T-helper 17 cell (primary cell): ENCODE measurements around the gene PAX2. TPM values are rescaled to one million over a fixed set of nuclear protein-coding genes. Genes with fewer than 3 reads are reported as not detected.
A peak's percentile ranks its signal among the peaks of the same experiment; 100 is the strongest.

Experiments
- ATAC-seq: fragments of 150-1000 bp; cut with Tn5 transposase; 2 replicates; pipeline ENCODE4 v1.10.0; 2021; ENCODE audit warnings: mild to moderate bottlenecking, moderate library complexity
- DNase-seq, 3 donors: peaks; one replicate each; pipeline versions ENCODE4 v3.0.0 to v3.0.0-alpha.2; 2020 to 2021
- H3K9me3 ChIP-seq: one replicate; pipeline ENCODE4 v1.7.0; 2013; ENCODE audit warnings: low read length, mild to moderate bottlenecking; ENCODE audit not compliant: control insufficient read depth, poor library complexity, severe bottlenecking
- H3K27ac Mint-ChIP-seq: one replicate; pipeline ENCODE4 v1.8.0; 2022; ENCODE audit warnings: mild to moderate bottlenecking, moderate library complexity, mixed read lengths
- H3K27me3 Mint-ChIP-seq: one replicate; pipeline ENCODE4 v1.8.0; 2022; ENCODE audit warnings: mixed read lengths
- H3K36me3 Mint-ChIP-seq: one replicate; pipeline ENCODE4 v1.8.0; 2022; ENCODE audit warnings: low read depth, mixed read lengths
- H3K4me1 Mint-ChIP-seq: one replicate; pipeline ENCODE4 v1.8.0; 2022; ENCODE audit warnings: mild to moderate bottlenecking, mixed read lengths
- H3K4me3 Mint-ChIP-seq: one replicate; pipeline ENCODE4 v1.8.0; 2022; ENCODE audit warnings: mild to moderate bottlenecking, moderate library complexity, mixed read lengths
- total RNA-seq, 4 donors: library from RNA in 2 of 4; stranded (reverse) in 2 of 4; gene quantifications; one replicate each; pipeline ENCODE4 v1.2.3 and lab custom pipeline; 2022 to 2026

The PAX2 gene
- total RNA-seq, 2 donors from 2014 or later: not detected

DNA sequence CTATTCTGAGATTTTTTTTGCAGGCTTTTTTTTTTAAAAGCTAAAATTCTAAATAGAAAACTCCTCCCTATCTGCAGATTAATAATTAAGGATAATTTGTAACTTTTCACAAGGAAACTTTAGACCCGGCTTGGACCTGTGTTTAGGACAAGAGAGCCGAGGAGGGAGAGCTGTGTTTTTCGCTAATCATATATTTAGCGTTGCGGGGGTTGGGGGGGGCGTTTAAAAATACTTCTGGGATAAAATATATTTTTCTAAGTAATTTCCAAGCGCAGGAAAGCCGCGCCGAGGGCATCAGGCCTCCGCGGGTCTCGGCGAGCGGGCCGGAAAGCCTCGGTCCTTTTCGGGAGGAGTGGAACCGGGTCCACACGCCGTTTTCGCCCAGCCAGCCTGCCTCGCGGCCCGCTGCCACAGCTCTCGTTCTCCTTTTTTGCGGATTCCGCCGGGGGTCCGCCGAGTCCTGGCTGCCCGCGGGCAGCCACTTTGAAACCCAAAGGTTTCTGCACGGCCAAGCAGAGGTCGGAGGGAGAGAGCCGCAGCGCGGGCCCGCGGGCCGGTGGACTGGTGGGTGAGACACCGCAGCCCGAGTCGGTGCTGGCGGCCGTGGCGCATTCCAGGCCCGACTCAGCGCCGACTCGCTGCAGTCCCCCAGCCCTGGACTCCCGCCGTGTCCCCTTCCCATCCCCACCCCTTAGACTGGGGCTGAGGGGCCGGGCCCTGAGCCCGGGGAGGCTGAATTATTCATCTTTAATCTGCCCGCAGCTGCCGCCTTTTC, 2.3 kb downstream of the PAX2 start:
- ATAC-seq (no peak), DNase-seq (no peak)
- Mint-ChIP-seq H3K27me3 (peaks cover 81% of the 10 kb centered on the region), H3K4me1 (peaks cover 29% of the 10 kb centered on the region), H3K4me3 (peak overlapping the region; percentile 19), H3K36me3 (peaks cover 13% of the 10 kb centered on the region), H3K27ac (no peak overlapping the region)
- H3K9me3 ChIP-seq: no peaks in the 10 kb centered on the region

- no peak for ATAC-seq
- Mint-ChIP-seq H3K4me1 (peaks cover 26% of the 10 kb centered on the region), H3K4me3 (peak overlapping the region; percentile 81), H3K27me3 (peaks cover 81% of the 10 kb centered on the region), H3K36me3 (peaks cover 13% of the 10 kb centered on the region), H3K27ac (peak overlapping the region; percentile 65)
- no peak for DNase-seq
- H3K9me3 ChIP-seq: no peaks in the 10 kb centered on the region
Observed at GRCh38 chr10:100748231-100749058, 3.1 kb downstream of the PAX2 start.

DNA sequence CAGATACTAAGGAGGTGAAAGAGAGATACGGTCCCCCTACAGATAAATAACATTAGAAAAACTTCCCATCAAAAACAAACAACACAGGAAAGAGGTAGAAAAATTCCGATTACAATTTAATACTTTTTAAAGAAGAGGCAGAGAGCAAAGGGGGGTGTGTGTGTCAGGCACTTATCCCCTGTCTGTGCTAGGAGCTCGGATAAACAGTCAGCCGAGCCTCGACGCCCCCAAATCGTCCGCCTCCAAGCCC, 3.6 kb downstream of the PAX2 start:
- ATAC-seq: no peak
- Mint-ChIP-seq H3K4me1 (peaks cover 21% of the 10 kb centered on the region), H3K27ac (peak overlapping the region; percentile 65), H3K4me3 (peak overlapping the region; percentile 81), H3K36me3 (peaks cover 13% of the 10 kb centered on the region), H3K27me3 (peaks cover 81% of the 10 kb centered on the region)
- H3K9me3 ChIP-seq: no peaks in the 10 kb centered on the region
- DNase-seq: no peak

GRCh38 chr10:100749309-100750217, 4.2 kb downstream of the PAX2 start:
- peak overlapping the region; percentile 81 for H3K4me3 Mint-ChIP-seq
- H3K9me3 ChIP-seq: no peaks in the 10 kb centered on the region
- peak overlapping the region; percentile 65 for H3K27ac Mint-ChIP-seq
- H3K36me3 Mint-ChIP-seq: peaks cover 13% of the 10 kb centered on the region
- ATAC-seq: no peak
- DNase-seq: no peak
- H3K4me1 Mint-ChIP-seq: peaks cover 21% of the 10 kb centered on the region
- peaks cover 81% of the 10 kb centered on the region for H3K27me3 Mint-ChIP-seq

GRCh38 chr10:100750291-100751210, 5.2 kb downstream of the PAX2 start:
- no peak overlapping the region for H3K4me3 Mint-ChIP-seq
- H3K9me3 ChIP-seq: no peaks in the 10 kb centered on the region
- ATAC-seq (no peak), DNase-seq (no peak)
- peaks cover 88% of the 10 kb centered on the region for H3K27me3 Mint-ChIP-seq
- H3K4me1 Mint-ChIP-seq: peaks cover 21% of the 10 kb centered on the region
- H3K27ac Mint-ChIP-seq: no peak overlapping the region
- H3K36me3 Mint-ChIP-seq: peaks cover 13% of the 10 kb centered on the region

GRCh38 chr10:100751211-100751933, 6.0 kb downstream of the PAX2 start:
- Mint-ChIP-seq H3K4me1 (peaks cover 16% of the 10 kb centered on the region), H3K4me3 (no peak overlapping the region), H3K27ac (no peak overlapping the region), H3K36me3 (peaks cover 9% of the 10 kb centered on the region), H3K27me3 (peaks cover 92% of the 10 kb centered on the region)
- no peaks in the 10 kb centered on the region for H3K9me3 ChIP-seq
- no peak for ATAC-seq
- no peak for DNase-seq

DNA sequence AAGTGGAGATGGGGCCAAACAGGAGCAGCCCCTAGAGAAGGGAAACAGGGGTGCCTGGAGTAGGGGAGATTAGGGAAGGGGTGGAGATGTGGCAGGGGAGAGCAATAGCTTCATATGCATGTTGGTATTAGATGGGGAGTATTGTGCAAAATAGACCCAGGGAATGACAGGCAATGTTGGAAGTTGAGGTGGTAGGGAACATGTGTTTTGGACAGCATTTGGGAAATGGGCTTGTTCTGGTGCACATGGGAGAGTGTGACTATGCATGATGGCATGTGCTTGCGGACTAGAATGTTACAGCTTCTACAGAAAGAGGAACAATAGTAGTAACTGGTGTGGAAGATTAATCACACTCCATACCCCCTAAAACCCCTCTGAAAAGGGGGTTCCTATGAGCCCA, 10.4 kb downstream of the PAX2 start:
- DNase-seq: no peak
- Mint-ChIP-seq H3K4me3 (no peak overlapping the region), H3K4me1 (no peaks in the 10 kb centered on the region), H3K27ac (no peak overlapping the region), H3K27me3 (peaks cover 100% of the 10 kb centered on the region), H3K36me3 (peaks cover 16% of the 10 kb centered on the region)
- ATAC-seq: no peak
- H3K9me3 ChIP-seq: no peaks in the 10 kb centered on the region

DNA sequence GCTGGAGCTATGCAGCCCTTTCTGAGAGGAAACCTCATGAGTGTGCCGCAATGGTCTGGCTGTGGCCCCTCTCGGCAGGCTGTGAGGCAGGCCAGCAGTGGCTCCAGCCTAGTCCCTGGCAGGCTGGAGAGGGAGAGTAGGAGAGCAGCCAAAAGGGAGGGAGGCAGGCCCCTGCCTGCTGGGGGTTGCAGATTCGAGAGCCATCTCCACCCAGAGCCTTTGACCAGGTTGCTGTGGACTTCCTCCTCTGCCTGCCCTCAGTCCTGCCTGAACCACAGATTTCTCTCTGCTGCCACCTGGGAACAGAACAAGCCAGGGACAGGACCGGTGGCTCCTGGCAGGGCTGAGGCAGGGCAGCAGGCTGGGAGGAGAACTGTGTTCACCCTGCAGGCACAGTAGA, 13.9 kb downstream of the PAX2 start:
- ATAC-seq (no peak), DNase-seq (no peak)
- H3K9me3 ChIP-seq: no peaks in the 10 kb centered on the region
- H3K36me3 Mint-ChIP-seq: peaks cover 13% of the 10 kb centered on the region
- H3K4me1 Mint-ChIP-seq: no peaks in the 10 kb centered on the region
- no peak overlapping the region for H3K27ac Mint-ChIP-seq
- H3K27me3 Mint-ChIP-seq: peaks cover 91% of the 10 kb centered on the region
- H3K4me3 Mint-ChIP-seq: no peak overlapping the region

DNA sequence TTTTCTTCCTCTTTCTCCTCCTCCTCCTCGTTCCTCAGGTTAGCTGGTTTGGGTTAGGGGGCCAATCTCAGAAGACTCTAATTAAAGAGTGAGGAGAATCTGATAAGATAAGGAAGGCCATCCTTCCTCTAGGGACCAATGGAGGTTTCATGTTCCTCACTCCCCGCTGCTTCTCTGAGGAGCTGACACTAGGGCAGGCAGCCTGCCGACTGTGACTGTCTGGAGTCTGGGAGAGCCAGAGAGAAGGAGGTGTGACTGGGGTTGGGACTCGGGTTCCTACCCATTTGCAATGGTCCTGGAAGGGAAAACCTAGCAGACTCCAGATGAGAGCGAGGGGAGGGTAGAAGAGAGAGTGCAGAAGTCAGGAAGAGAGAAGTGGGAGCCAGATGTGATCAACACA, 15.3 kb downstream of the PAX2 start:
- H3K4me1 Mint-ChIP-seq: no peaks in the 10 kb centered on the region
- H3K36me3 Mint-ChIP-seq: peaks cover 16% of the 10 kb centered on the region
- H3K4me3 Mint-ChIP-seq: no peak overlapping the region
- DNase-seq (no peak), ATAC-seq (no peak)
- H3K9me3 ChIP-seq: no peaks in the 10 kb centered on the region
- H3K27me3 Mint-ChIP-seq: peaks cover 88% of the 10 kb centered on the region
- no peak overlapping the region for H3K27ac Mint-ChIP-seq

DNA sequence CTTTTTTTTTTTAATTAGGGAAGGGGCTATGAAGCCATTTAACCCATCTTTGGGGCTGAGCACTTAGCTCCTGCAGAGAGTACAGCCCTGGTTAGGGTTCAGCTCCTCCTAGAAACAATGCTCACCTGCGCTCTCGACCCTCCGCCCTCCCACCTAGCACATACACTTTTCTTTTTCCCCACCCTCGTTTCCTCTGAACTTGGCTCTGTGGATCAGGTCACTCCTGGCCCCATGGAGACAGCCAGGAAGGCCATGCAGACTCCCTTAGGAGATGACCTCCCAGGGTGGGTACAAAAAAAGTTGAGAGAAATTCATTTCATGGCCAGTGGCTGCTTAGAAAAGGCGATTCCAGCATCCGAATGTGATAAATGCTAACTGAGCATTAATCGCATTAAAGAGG, 15.8 kb downstream of the PAX2 start:
- H3K4me1 Mint-ChIP-seq: no peaks in the 10 kb centered on the region
- ATAC-seq: no peak
- no peaks in the 10 kb centered on the region for H3K9me3 ChIP-seq
- no peak overlapping the region for H3K4me3 Mint-ChIP-seq
- no peak for DNase-seq
- peaks cover 18% of the 10 kb centered on the region for H3K36me3 Mint-ChIP-seq
- H3K27me3 Mint-ChIP-seq: peaks cover 88% of the 10 kb centered on the region
- no peak overlapping the region for H3K27ac Mint-ChIP-seq

DNA sequence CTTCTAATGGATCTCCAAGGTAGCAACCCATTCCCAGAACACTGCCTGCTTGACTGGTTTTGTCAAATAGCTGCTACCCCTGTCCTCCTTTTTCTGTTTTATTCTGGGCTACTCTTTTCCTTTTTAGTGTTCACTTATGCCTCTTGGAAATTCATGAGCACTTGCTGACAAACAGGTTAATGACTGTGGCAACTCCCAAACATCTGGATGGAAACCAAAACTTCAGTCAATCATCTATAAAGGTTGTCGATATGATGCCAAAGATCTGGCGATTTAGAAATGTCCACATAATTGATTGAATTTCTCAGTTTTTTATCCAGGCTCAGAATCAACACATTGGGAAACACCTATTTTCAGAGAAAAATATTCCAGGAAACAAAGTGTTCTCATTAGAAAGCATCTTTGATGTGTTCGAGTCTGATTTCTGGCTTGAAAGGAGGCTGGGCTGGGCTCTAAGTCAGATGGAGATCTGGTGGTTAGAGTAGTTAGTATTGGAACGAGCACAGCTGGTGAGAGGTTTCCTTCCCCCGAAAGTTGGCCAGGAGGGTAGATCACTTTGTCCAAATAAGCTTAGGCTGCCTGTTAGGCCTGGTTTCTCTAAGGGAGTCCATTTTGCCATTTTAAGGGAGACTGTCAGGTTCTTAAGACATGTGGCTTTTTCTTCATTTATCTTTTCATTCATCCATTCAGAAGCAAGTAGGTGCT, 17.8 kb downstream of the PAX2 start:
- H3K9me3 ChIP-seq: no peaks in the 10 kb centered on the region
- no peak overlapping the region for H3K27ac Mint-ChIP-seq
- no peak for ATAC-seq
- H3K4me3 Mint-ChIP-seq: no peak overlapping the region
- H3K4me1 Mint-ChIP-seq: no peaks in the 10 kb centered on the region
- no peak for DNase-seq
- peaks cover 12% of the 10 kb centered on the region for H3K36me3 Mint-ChIP-seq
- peaks cover 83% of the 10 kb centered on the region for H3K27me3 Mint-ChIP-seq
